NB4 (cell line): Measurements from ENCODE around the gene TBL2.

Experiments used
- DNase-seq: peaks from one replicate; pipeline ENCODE4 v3.0.0; 2010; ENCODE audit warnings: low read depth
- H3K4me3 ChIP-seq: one replicate; pipeline ENCODE4 v1.5.1; 2011; ENCODE audit warnings: mild to moderate bottlenecking, low read depth, low read length, moderate library complexity
- CTCF ChIP-seq: IDR thresholded peaks from one replicate; pipeline ENCODE4 v1.5.1; 2012; ENCODE audit warnings: low read depth, low read length
- MYC ChIP-seq: IDR thresholded peaks from 2 replicates; pipeline ENCODE4 v1.6.1; 2011; ENCODE audit warnings: low read depth, low read length
- POLR2A ChIP-seq: IDR thresholded peaks from 2 replicates; pipeline ENCODE4 v1.6.1; 2011; ENCODE audit warnings: mild to moderate bottlenecking; ENCODE audit not compliant: insufficient read length; ENCODE audit errors: extremely low read depth
- TF ChIP-seq, protein P1 (sequence below): IDR thresholded peaks from 2 replicates; pipeline ENCODE4 v1.6.1; 2011; ENCODE audit warnings: low read depth, low read length

The TBL2 gene

GRCh38 chr7:73520673-73521635 lies 57.4 kb downstream of the TBL2 start:
- no peak for TF ChIP-seq POLR2A
- no peak; the same call in 1 of the 2 replicates for TF ChIP-seq MYC
- TF ChIP-seq, protein P1, sequence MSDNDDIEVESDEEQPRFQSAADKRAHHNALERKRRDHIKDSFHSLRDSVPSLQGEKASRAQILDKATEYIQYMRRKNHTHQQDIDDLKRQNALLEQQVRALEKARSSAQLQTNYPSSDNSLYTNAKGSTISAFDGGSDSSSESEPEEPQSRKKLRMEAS, result peak; percentile 33; the same call in 1 of the 2 replicates
- H3K4me3 ChIP-seq, result peak overlapping the region; percentile 86
- DNase-seq, result no peak

DNA sequence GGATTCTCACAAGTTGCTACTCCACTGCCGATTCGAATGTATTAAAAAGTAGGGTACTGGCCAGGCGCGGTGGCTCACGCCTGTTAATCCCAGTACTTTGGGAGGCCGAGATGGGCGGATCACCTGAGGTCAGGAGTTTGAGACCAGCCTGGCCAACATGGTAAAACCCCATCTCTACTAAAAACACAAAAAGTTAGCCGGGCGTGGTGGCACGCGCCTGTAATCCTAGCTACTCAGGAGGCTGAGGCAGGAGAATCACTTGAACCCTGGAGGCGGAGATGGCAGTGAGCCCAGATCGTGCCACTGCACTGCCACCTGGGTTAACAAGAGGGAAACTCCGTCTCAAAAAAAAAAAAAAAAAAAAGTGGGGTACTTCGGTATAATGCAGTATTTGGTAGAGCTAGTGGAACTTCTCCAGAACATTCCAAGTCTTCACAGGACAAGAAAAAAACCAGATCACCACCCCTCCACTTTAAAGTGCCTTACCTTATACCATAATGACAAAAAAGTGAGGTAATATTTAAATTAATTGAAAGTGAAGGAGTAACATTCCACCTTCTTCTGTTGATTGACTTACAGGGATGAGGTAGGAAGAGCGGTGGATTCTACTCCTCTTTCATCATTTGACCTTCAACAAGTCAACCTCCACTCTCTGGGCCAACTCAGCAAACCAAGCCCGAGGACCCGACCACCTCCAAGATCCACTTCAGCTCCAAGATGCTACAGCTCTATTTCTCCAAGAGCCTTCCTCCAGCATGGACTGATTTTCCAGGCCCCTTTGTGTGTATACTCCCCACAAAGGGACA lies 58.3 kb downstream of the TBL2 start:
- no peak for TF ChIP-seq MYC
- TF ChIP-seq CTCF, result no peak
- TF ChIP-seq POLR2A, result no peak
- peak overlapping the region; percentile 86 for H3K4me3 ChIP-seq
- DNase-seq, result peak; percentile 53

GRCh38 chr7:73518470-73518869 lies 59.9 kb downstream of the TBL2 start:
- TF ChIP-seq CTCF (no peak), MYC (no peak), POLR2A (no peak)
- TF ChIP-seq, protein P1, result no peak
- DNase-seq, result no peak
- peak overlapping the region; percentile 86 for H3K4me3 ChIP-seq
